ENCODE results near the gene SQSTM1. TPM values are rescaled to one million over a fixed set of nuclear protein-coding genes. Genes with fewer than 3 reads are reported as not detected.

The SQSTM1 gene
- total and polyA plus RNA-seq, 2 donors (not counting 1 experiment from before 2014, with no cell fraction given), result 72.2 to 400 TPM

- no peak for ATAC-seq (ENCODE audit: low read depth)
- Histone ChIP-seq H3K4me1 (ENCODE audit: control insufficient read depth in 2 of 2, insufficient read depth in 2 of 2, low read length in 2 of 2) (peaks cover 28 to 36% of the 10 kb centered on the region in 2 donors), H3K9ac (ENCODE audit: low read length) (no peak overlapping the region), H2AFZ (ENCODE audit: insufficient read depth, low read depth, low read length, poor library complexity, severe bottlenecking) (no peak overlapping the region), H3K9me3 (ENCODE audit: control extremely low read depth in 1 of 3, control insufficient read depth in 2 of 3, insufficient read depth in 1 of 3, low read length in 2 of 3) (no peaks in the 10 kb centered on the region), H3K4me3 (ENCODE audit: control extremely low read depth in 1 of 5, extremely low read depth in 1 of 5, insufficient read depth in 1 of 5, low read depth in 2 of 5, low read length in 4 of 5) (no peak overlapping the region), H3K36me3 (replicated peaks in 1 of 2; ENCODE audit: control extremely low read depth in 1 of 2, control insufficient read depth in 1 of 2, extremely low read depth in 1 of 2, insufficient read depth in 2 of 2, low read length in 1 of 2) (peaks cover 0 to 16% of the 10 kb centered on the region in 2 experiments), H3K27ac (ENCODE audit: low read length in 2 of 2) (no peak overlapping the region), H4K20me1 (ENCODE audit: control insufficient read depth, insufficient read depth, low read length, poor library complexity, severe bottlenecking) (peaks cover 56% of the 10 kb centered on the region), H3K27me3 (replicated peaks in 1 of 4; ENCODE audit: control extremely low read depth in 1 of 4, control insufficient read depth in 3 of 4, insufficient read depth in 4 of 4, low read length in 3 of 4) (no peaks in the 10 kb centered on the region), H3K79me2 (ENCODE audit: control insufficient read depth, insufficient read depth, low read length) (peaks cover 39% of the 10 kb centered on the region), H3K4me2 (replicated peaks; ENCODE audit: low read depth, low read length, poor library complexity, severe bottlenecking) (peak overlapping the region; percentile 94)
- TF ChIP-seq EZH2 (IDR thresholded peaks at IDR 0.05; ENCODE audit: borderline replicate concordance, insufficient read depth, low read depth, low read length, poor library complexity, severe bottlenecking), result no peak
- TF ChIP-seq CTCF (IDR thresholded peaks at IDR 0.05), result no peak
- H3K27me3 Mint-ChIP-seq, result no peaks in the 10 kb centered on the region
- peaks cover 33% of the 10 kb centered on the region for H3K4me1 Mint-ChIP-seq
- ChIA-PET POLR2A (no interaction called here), CTCF (interaction anchor here (1.3 kb wide), 1 partner anchor 32 kb away, joined by 5 read pairs; no protein-coding TSS in a partner anchor)
- intact Hi-C loops (cut with micrococcal nuclease), result loop anchor here (5.0 kb wide), 2 partner anchors 33 to 268 kb away; partner anchors contain the start of gene RNF130
- peak overlapping the region; percentile 82 for H3K4me3 Mint-ChIP-seq
- H3K9me3 Mint-ChIP-seq (ENCODE audit: insufficient read depth), result no peaks in the 10 kb centered on the region
- H3K27ac Mint-ChIP-seq, result peak overlapping the region; percentile 81
- WGBS (ENCODE audit: insufficient coverage), result 91% methylated on average over 8 of the region's 8 CpGs
- DNase-seq, result no peak
Measured at GRCh38 chr5:179804555-179804947, 16.2 kb upstream of the SQSTM1 start.

- no peak for ATAC-seq (ENCODE audit: low read depth)
- ChIA-PET CTCF (interaction anchor here (0.6 to 1.3 kb wide), 4 partner anchors 15 to 170 kb away, joined by 3 to 4 read pairs (median 3); partner anchors contain the start of gene TBC1D9B), POLR2A (interaction anchor here (1.2 to 4.3 kb wide), 3 partner anchors 11 to 51 kb away, joined by 3 to 44 read pairs (median 3); partner anchors contain the start of genes LTC4S and SQSTM1)
- peak; percentile 22 for DNase-seq
- Histone ChIP-seq H3K9ac (ENCODE audit: low read length) (peak overlapping the region; percentile 72), H3K4me2 (replicated peaks; ENCODE audit: low read depth, low read length, poor library complexity, severe bottlenecking) (peak overlapping the region; percentile 94), H3K4me1 (ENCODE audit: control insufficient read depth in 2 of 2, insufficient read depth in 2 of 2, low read length in 2 of 2) (peaks cover 28 to 36% of the 10 kb centered on the region in 2 donors), H4K20me1 (ENCODE audit: control insufficient read depth, insufficient read depth, low read length, poor library complexity, severe bottlenecking) (peaks cover 56% of the 10 kb centered on the region), H2AFZ (ENCODE audit: insufficient read depth, low read depth, low read length, poor library complexity, severe bottlenecking) (no peak overlapping the region), H3K27ac (ENCODE audit: low read length in 2 of 2) (peak overlapping the region; percentile 3 to 62), H3K79me2 (ENCODE audit: control insufficient read depth, insufficient read depth, low read length) (peaks cover 39% of the 10 kb centered on the region), H3K36me3 (replicated peaks in 1 of 2; ENCODE audit: control extremely low read depth in 1 of 2, control insufficient read depth in 1 of 2, extremely low read depth in 1 of 2, insufficient read depth in 2 of 2, low read length in 1 of 2) (peaks cover 0 to 11% of the 10 kb centered on the region in 2 experiments), H3K27me3 (replicated peaks in 1 of 4; ENCODE audit: control extremely low read depth in 1 of 4, control insufficient read depth in 3 of 4, insufficient read depth in 4 of 4, low read length in 3 of 4) (no peaks in the 10 kb centered on the region), H3K9me3 (ENCODE audit: control extremely low read depth in 1 of 3, control insufficient read depth in 2 of 3, insufficient read depth in 1 of 3, low read length in 2 of 3) (no peaks in the 10 kb centered on the region), H3K4me3 (ENCODE audit: control extremely low read depth in 1 of 5, extremely low read depth in 1 of 5, insufficient read depth in 1 of 5, low read depth in 2 of 5, low read length in 4 of 5) (peak overlapping the region in 4 of 5 experiments; percentile 41 to 72 (median 70))
- Mint-ChIP-seq H3K4me3 (peak overlapping the region; percentile 82), H3K4me1 (peaks cover 33% of the 10 kb centered on the region), H3K27me3 (no peaks in the 10 kb centered on the region), H3K9me3 (ENCODE audit: insufficient read depth) (no peaks in the 10 kb centered on the region), H3K27ac (peak overlapping the region; percentile 81)
- TF ChIP-seq CTCF (IDR thresholded peaks at IDR 0.05) (no peak), EZH2 (IDR thresholded peaks at IDR 0.05; ENCODE audit: borderline replicate concordance, insufficient read depth, low read depth, low read length, poor library complexity, severe bottlenecking) (no peak)
- intact Hi-C loops (cut with micrococcal nuclease), result no loop called here
- 85% methylated on average over 9 of the region's 9 CpGs for WGBS (ENCODE audit: insufficient coverage)
Measured at GRCh38 chr5:179805070-179805528, 15.6 kb upstream of the SQSTM1 start.

Data from B cell (primary cell).